Occipital lobe (tissue), 2 donors: Measurements from ENCODE around the gene ADAM22. TPM values are rescaled to one million over a fixed set of nuclear protein-coding genes. Genes with fewer than 3 reads are reported as not detected.

Source experiments
- DNase-seq: peaks from one replicate; lab custom pipeline; 2025; lab: John Stamatoyannopoulos, UW
- total RNA-seq: library from RNA; depleted of rRNA; stranded (reverse); fragments of >200 nt; gene quantifications from one replicate; pipeline ENCODE4 v1.2.3, GENCODE V29; 2014

Gene ADAM22
- total RNA-seq, 1 donor from 2014 or later = 90.6 TPM

GRCh38 chr7:88041583-88041982, 107.5 kb downstream of the ADAM22 start:
- no peak for DNase-seq

GRCh38 chr7:88042157-88042556, 108.1 kb downstream of the ADAM22 start:
- no peak for DNase-seq

GRCh38 chr7:88042803-88043202, 108.8 kb downstream of the ADAM22 start:
- no peak for DNase-seq

GRCh38 chr7:88044069-88044468, 110.0 kb downstream of the ADAM22 start:
- DNase-seq = no peak

- DNase-seq = no peak
These were observed 113.0 kb downstream of the ADAM22 start for GRCh38 chr7:88046839-88047573.

GRCh38 chr7:88057655-88058054, 123.6 kb downstream of the ADAM22 start:
- no peak for DNase-seq

- no peak for DNase-seq
These were observed 128.2 kb downstream of the ADAM22 start for GRCh38 chr7:88062238-88062637.

GRCh38 chr7:88069093-88069492, 135.0 kb downstream of the ADAM22 start:
- DNase-seq = no peak

- no peak for DNase-seq
These were observed 138.1 kb downstream of the ADAM22 start for GRCh38 chr7:88071994-88072714.

GRCh38 chr7:88072715-88073055, 138.6 kb downstream of the ADAM22 start:
- DNase-seq = no peak

GRCh38 chr7:88073626-88074025, 139.6 kb downstream of the ADAM22 start:
- DNase-seq = no peak

- no peak for DNase-seq
These were observed 141.2 kb downstream of the ADAM22 start for GRCh38 chr7:88075216-88075615.

GRCh38 chr7:88083883-88084282, 149.8 kb downstream of the ADAM22 start:
- no peak for DNase-seq

GRCh38 chr7:88089561-88089960, 155.5 kb downstream of the ADAM22 start:
- DNase-seq = no peak

- DNase-seq = no peak
These were observed 156.2 kb downstream of the ADAM22 start for GRCh38 chr7:88090240-88090639.

GRCh38 chr7:88090671-88091070, 156.6 kb downstream of the ADAM22 start:
- DNase-seq = no peak

GRCh38 chr7:88091988-88092675, 158.1 kb downstream of the ADAM22 start:
- no peak for DNase-seq

- DNase-seq = no peak
These were observed 158.6 kb downstream of the ADAM22 start for GRCh38 chr7:88092676-88092999.

- no peak for DNase-seq
These were observed 167.7 kb downstream of the ADAM22 start for GRCh38 chr7:88101769-88102168.

- DNase-seq = no peak
These were observed 168.6 kb downstream of the ADAM22 start for GRCh38 chr7:88102675-88103074.

GRCh38 chr7:88104732-88105131, 170.7 kb downstream of the ADAM22 start:
- no peak for DNase-seq

- DNase-seq = no peak
These were observed 171.2 kb downstream of the ADAM22 start for GRCh38 chr7:88105231-88105630.

GRCh38 chr7:88106434-88106833, 172.4 kb downstream of the ADAM22 start:
- DNase-seq = no peak
